HTERT RPE-1 (cell line): Measurements from ENCODE around the gene POU2F3.

Experiments used
- in situ Hi-C: fragments of 300-500 bp; cut with MboI; formaldehyde crosslinking; loops from 4 replicates; pipeline ENCODE4 v1.14.3; 2020; ENCODE audit warnings: low sequenced_read_pairs

POU2F3 gene

GRCh38 chr11:120226242-120226641 lies 13.7 kb upstream of the POU2F3 start:
- in situ Hi-C loops, result no loop called here

GRCh38 chr11:120226714-120227113 lies 13.2 kb upstream of the POU2F3 start:
- in situ Hi-C loops, result no loop called here

DNA sequence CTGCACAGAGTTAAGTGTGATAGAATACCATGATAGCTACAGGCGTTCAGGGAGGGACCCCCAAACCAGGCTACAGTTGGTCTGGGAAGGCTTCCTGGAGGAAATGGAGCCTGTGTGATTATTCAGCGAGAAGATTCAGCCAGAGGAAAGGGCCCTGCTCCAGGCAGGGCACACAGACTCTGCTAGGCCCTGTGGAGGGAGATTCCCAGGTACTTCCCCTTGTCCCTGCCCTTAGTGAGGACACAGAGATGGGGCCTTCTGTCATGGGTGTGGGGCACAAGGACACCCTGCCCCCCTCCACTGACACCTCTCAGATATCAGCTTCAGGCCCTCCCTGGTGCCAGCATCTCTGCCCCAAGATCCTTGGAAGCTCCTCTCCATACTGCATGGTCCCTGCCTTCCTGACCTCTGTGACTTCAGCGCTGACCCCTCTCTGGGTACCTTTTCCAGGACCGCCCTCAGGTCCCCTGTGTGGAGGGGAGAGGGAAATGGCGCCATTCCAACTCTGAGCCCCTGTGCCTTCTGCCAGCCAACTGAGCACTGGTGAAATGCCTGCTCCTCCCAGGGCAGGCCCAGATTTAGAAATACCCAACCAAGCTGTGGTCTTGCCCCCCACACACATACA lies 12.6 kb upstream of the POU2F3 start:
- in situ Hi-C loops, result no loop called here

GRCh38 chr11:120228794-120229384 lies 11.1 kb upstream of the POU2F3 start:
- in situ Hi-C loops, result no loop called here

GRCh38 chr11:120229451-120230424 lies 10.2 kb upstream of the POU2F3 start:
- in situ Hi-C loops, result no loop called here

GRCh38 chr11:120230433-120231071 lies 9.4 kb upstream of the POU2F3 start:
- in situ Hi-C loops, result no loop called here

GRCh38 chr11:120231963-120232362 lies 8.0 kb upstream of the POU2F3 start:
- in situ Hi-C loops, result no loop called here

DNA sequence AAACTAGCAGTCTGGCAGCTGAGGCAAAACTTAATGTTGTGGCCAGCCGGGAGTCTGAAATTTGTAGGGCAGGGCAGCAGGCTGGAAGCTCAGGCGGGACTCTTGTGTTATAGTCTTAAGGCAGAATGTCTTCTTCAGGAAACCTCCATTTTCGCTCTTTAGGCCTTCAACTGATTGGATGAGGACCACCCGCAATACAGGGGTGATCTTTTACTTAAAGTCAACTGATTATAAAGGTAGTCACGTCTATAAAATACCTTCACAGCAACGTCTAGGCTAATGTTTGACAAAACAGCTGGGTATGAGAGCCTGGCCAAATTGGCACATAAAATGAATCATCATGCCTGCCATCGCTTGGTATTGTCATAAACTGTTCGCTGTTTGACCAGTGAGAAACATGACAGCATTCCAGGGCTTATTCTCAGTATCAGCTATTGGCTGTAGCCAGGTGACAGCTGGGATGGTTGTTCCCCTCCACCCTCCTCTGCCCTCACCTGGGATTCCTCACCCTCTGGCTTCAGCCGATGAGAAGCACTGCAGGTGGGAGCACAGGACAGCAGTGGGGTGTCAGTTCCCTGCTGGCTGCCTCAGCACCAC lies 6.6 kb upstream of the POU2F3 start:
- in situ Hi-C loops, result no loop called here

- in situ Hi-C loops, result no loop called here
Measured at GRCh38 chr11:120235024-120235628, 4.8 kb upstream of the POU2F3 start.

DNA sequence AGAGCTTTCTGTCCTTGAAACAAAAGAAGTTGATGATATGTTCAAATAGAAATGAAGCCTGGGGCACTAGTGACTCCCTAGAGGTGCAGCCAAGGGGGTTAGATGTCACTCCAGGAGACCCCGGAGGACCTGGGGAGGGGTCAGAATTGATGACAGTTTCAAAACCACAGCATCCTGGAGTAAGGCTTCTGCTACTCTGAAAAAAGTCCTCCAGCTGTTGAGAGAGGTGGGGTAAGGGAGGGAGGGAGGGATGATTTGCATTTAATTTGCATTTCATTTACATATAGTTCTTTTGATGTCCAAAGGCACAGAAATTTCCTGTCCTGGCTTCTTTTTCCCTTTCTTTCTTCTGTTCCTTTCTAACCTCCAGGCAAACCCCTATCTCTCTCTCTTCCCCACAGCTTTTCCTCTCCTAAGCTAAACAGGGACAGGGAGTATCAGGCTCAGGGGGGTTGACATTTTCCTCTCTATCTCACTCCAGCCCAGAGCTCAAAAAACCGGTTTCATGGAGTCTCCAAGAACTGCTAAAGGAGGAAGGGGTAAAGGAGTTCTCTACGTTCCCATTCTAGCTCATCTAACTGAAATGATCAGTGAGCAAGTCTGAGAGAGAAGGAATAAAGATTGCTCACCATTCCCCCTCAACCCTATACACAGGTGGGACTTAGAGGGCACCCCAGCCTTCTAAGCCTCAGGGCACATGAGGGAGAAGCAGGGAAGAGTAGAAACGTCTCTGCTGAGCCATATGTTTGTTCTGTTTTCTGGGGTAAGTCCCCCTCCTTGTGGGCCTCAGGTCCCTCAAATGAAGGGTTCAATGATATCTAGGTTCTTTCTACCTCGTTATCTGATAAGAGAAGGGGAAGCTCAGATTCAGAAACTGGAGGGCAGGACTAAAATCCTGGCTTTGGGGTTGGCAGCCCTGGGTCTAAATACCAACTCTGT lies 3.5 kb upstream of the POU2F3 start:
- in situ Hi-C loops, result no loop called here

GRCh38 chr11:120238968-120239620 lies 846 bp upstream of the POU2F3 start:
- in situ Hi-C loops, result no loop called here

GRCh38 chr11:120240866-120241265 lies 926 bp downstream of the POU2F3 start:
- in situ Hi-C loops, result no loop called here

DNA sequence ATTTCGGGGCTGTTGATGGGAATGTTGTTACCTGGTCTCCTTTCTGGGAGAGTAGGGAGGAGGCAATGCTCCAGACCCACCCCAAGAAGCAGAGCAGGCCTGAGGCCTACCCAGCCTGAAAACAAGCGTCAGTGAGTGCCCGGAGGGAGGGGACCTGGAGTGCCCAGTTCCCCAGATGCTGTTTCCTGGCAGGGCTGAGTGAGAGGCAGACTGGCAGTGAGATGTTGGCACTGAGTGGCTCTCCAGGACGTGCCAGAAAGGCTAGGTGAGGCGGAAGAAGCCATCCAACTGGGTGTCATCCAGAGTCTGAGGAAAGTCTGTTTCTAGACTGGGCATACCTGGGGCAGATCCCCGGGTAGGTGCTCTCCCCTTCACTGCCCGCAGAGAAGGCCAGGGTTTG lies 1.3 kb downstream of the POU2F3 start:
- in situ Hi-C loops, result no loop called here

DNA sequence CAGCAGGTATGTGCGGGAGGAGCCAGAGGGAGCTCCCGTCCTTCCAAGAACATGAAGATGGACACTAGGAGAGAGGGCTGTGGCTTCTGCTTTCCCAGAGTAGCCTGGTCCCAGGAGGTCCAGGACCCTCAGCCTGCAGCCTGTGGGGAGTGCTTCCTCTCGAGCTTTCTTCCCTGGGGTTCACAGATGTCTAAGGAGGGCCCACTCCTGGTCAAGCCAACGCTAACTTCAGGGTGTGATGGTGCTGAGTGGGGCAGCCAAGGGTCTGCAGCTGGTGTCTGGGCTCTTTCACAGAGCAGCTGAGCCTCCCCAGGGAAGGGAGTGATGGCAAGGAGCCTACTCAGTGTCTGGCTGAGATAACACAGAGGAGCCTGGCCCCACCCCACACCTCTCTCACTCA lies 3.3 kb downstream of the POU2F3 start:
- in situ Hi-C loops, result no loop called here

DNA sequence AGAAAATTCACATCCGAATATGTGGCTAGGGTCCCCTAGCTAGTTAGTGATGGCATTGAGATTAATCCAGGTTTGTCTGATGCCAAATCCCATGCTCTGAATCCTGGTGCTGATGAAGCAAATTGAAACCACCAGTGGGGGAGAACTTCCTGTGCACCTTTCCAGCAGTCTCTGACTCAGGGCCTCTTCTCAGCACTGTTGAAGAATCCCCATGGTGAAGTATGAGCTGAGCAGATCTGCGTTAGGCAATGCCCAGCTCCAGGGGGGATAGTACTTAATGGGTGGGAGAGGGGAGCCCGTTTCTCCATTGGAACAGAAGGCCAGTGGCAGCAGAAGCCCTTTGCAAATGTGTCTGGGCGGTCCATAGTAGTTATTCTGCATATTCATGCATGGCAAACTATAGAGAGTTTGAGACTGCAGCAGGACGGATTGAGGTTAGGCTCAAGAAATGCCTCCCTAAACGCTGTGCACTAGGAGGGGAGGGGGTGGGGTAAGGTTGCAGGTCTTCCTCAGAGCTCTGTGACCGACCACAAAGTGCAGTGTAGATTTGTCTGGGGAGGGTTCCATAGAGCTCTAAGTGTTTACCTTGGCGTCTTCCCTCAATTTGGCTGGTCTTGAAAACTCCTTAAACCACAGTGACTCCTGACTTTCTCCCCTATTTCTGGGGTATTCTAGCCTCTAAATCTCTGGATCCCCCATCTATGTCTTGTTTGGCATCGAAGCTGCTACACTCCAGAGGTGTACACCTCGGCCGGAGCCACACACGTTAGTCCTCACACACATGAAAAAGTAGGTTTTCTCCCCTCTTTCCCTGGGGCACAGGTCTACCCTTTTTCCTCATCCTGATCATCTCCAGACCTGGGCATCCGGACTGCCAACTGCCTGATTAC lies 4.8 kb downstream of the POU2F3 start:
- in situ Hi-C loops, result no loop called here

GRCh38 chr11:120245434-120245833 lies 5.5 kb downstream of the POU2F3 start:
- in situ Hi-C loops, result no loop called here

DNA sequence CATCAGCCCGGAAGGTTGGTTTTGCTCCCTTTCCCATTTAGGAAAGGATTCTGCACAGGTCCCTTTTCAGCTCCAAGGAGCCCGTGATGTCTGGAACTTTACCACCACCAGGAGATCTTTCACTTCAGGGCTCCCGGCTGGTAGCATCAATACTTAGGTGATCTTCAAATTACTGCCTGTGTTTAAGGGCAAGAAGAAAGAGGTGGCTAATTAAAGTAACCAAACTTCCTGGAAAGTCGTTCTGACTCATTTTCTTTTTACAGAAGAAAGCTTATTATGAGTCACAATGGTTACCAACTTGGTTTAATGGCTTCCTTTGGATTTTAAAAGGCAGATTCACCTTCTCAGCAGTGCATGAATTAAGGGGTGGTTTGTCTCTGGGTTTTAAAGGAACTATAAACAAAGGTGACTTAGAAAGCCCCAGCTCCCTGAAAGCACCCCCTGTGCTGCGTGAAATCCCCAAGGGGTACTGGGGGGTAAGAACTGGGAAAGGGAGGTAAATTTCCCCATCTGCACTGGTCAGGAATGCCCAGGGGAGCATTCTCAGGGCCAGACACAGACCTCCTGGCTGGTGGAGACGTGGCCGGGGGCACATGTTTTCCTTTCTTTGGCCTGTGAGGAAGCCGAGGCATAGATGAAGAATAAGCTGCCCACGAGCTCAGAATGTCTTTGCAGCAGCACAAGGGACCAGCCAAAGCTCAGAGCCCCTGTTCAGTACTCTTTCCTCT lies 8.8 kb downstream of the POU2F3 start:
- in situ Hi-C loops, result no loop called here
